CD4-positive, CD25-positive, alpha-beta regulatory T cell (primary cell): ENCODE measurements around the gene RGSL1. TPM values are rescaled to one million over a fixed set of nuclear protein-coding genes. Genes with fewer than 3 reads are reported as not detected.

Source experiments
- ATAC-seq, 2 donors: fragments of 150-1000 bp; cut with Tn5 transposase; one replicate each; pipeline ENCODE4 v1.10.0; 2021; ENCODE audit warnings: low read depth in 2 of 2, moderate number of reproducible peaks in 2 of 2, moderate library complexity in 1 of 2
- DNase-seq, 3 donors: peaks; one replicate each; pipeline versions ENCODE4 v3.0.0 to v3.0.0-alpha.2; 2012 to 2022; ENCODE audit warnings: mixed read lengths in 1 of 3
- H3K27ac ChIP-seq: one replicate; pipeline ENCODE4 v1.7.0; 2013; ENCODE audit warnings: mild to moderate bottlenecking, low read length; ENCODE audit not compliant: insufficient read depth, poor library complexity, severe bottlenecking
- H3K27me3 ChIP-seq: one replicate; pipeline ENCODE4 v1.7.0; 2013; ENCODE audit warnings: low read length; ENCODE audit not compliant: control insufficient read depth, insufficient read depth
- H3K36me3 ChIP-seq: one replicate; pipeline ENCODE4 v1.7.0; 2013; ENCODE audit warnings: mild to moderate bottlenecking, low read length, moderate library complexity; ENCODE audit not compliant: control insufficient read depth, insufficient read depth
- H3K4me1 ChIP-seq: 2 replicates; pipeline ENCODE4 v1.7.0; 2013; ENCODE audit warnings: mild to moderate bottlenecking, low read length; ENCODE audit not compliant: insufficient read depth, control insufficient read depth, poor library complexity, severe bottlenecking
- H3K4me3 ChIP-seq: one replicate; pipeline ENCODE4 v1.7.0; 2013; ENCODE audit warnings: low read depth, mild to moderate bottlenecking, low read length, moderate library complexity
- H3K9me3 ChIP-seq, 2 experiments: 1 replicate in 1 of 2; 2 replicates in 1 of 2; pipeline ENCODE4 v1.7.0; 2013; ENCODE audit warnings: low read length in 2 of 2, mild to moderate bottlenecking in 1 of 2, moderate library complexity in 1 of 2; ENCODE audit not compliant: control insufficient read depth in 2 of 2
- H3K27ac Mint-ChIP-seq, 3 donors: one replicate each; pipeline ENCODE4 v1.8.0; 2020 to 2022; ENCODE audit warnings: mild to moderate bottlenecking in 3 of 3, mixed read lengths in 3 of 3, moderate library complexity in 2 of 3
- H3K27me3 Mint-ChIP-seq: one replicate; pipeline ENCODE4 v1.8.0; 2022; ENCODE audit warnings: mild to moderate bottlenecking, mixed read lengths
- H3K36me3 Mint-ChIP-seq: one replicate; pipeline ENCODE4 v1.8.0; 2020; ENCODE audit warnings: mixed read lengths
- H3K4me1 Mint-ChIP-seq, 4 donors: one replicate each; pipeline ENCODE4 v1.8.0; 2020 to 2022; ENCODE audit warnings: mixed read lengths in 4 of 4, mild to moderate bottlenecking in 1 of 4
- H3K4me3 Mint-ChIP-seq, 4 donors: one replicate each; pipeline ENCODE4 v1.8.0; 2020 to 2022; ENCODE audit warnings: mild to moderate bottlenecking in 4 of 4, mixed read lengths in 4 of 4, moderate library complexity in 3 of 4
- H3K9me3 Mint-ChIP-seq, 7 donors: one replicate each; pipeline ENCODE4 v1.8.0; 2020 to 2022; ENCODE audit warnings: mixed read lengths in 7 of 7, mild to moderate bottlenecking in 3 of 7, moderate library complexity in 2 of 7
- polyA plus RNA-seq, 4 donors: library from polyadenylated mRNA; unstranded; fragments of 300-500 nt; fragmentation: Illumina TruSeq; gene quantifications; one replicate each; pipeline ENCODE4 v1.2.3, GENCODE V29; 2021
- total RNA-seq: library from RNA; stranded (reverse); gene quantifications from one replicate; pipeline ENCODE4 v1.2.3, GENCODE V29; 2022

Gene RGSL1
- total and polyA plus RNA-seq, 5 donors from 2014 or later: not detected

- H3K4me1 Mint-ChIP-seq: peaks cover 22 to 87% (median 72%) of the 10 kb centered on the region in 4 donors
- H3K27ac ChIP-seq: no peak overlapping the region
- DNase-seq (no peak), ATAC-seq (no peak)
- H3K27me3 ChIP-seq: no peaks in the 10 kb centered on the region
- no peaks in the 10 kb centered on the region for H3K27me3 Mint-ChIP-seq
- peak overlapping the region; percentile 66 for H3K4me3 ChIP-seq
- H3K27ac Mint-ChIP-seq: peak overlapping the region in 2 of 3 donors; percentile 47 to 79
- H3K4me3 Mint-ChIP-seq: peak overlapping the region; percentile 50 to 94 (median 80)
- H3K36me3 Mint-ChIP-seq: peaks cover 61% of the 10 kb centered on the region
- no peaks in the 10 kb centered on the region for H3K9me3 Mint-ChIP-seq
- H3K4me1 ChIP-seq: peaks cover 46% of the 10 kb centered on the region
- peaks cover 46% of the 10 kb centered on the region for H3K36me3 ChIP-seq
- no peaks in the 10 kb centered on the region for H3K9me3 ChIP-seq
Observed at GRCh38 chr1:182584746-182585145, 134.8 kb downstream of the RGSL1 start.

DNA sequence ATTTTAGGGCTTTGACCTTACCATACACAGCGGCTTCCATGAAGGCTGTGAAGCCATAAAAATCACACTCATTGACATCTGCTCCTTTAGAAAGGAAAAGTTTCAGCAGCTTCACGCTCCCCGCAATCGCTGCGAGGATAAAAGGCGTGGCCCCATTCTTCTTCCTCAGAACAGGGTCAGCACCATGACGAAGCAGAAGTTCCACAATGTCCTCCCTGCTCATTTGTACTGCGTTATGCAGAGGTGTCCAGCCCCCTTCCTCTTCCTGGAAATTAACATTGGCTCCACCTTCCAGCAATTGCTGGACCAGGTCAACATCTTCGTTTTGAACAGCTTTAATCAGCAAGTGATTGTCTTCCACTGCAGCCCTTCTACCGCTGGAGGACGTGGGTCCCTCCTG is 136.4 kb downstream of the RGSL1 start:
- ATAC-seq: no peak
- H3K27ac Mint-ChIP-seq: peak overlapping the region in 2 of 3 donors; percentile 79 to 88

DNA sequence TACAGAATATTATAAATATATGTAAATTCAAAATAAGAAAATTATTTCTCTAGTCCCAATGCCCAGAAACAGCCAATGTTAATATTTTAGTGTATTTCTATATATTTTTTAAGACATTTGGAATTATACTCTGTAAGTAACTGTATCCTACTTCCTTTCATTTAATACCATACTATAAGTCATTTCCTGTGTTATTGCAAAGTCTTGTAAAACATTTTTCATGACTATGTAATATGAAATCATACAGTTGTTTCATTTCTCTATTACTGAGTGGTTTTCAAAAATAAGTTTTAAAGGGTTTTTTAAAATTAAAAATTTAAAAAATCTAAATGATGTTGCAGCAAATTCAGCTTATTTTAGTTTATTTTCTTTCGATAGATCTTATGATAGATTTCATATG is 137.1 kb downstream of the RGSL1 start:
- peaks cover 22 to 70% (median 61%) of the 10 kb centered on the region in 4 donors for H3K4me1 Mint-ChIP-seq
- Histone ChIP-seq H3K9me3 (no peaks in the 10 kb centered on the region), H3K27me3 (no peaks in the 10 kb centered on the region), H3K4me1 (peaks cover 45% of the 10 kb centered on the region), H3K27ac (no peak overlapping the region), H3K4me3 (peak overlapping the region; percentile 96), H3K36me3 (peaks cover 23% of the 10 kb centered on the region)
- DNase-seq: no peak
- H3K4me3 Mint-ChIP-seq: peak overlapping the region in 1 of 4 donors; percentile 100
- H3K9me3 Mint-ChIP-seq: no peaks in the 10 kb centered on the region
- ATAC-seq: no peak
- no peaks in the 10 kb centered on the region for H3K27me3 Mint-ChIP-seq
- H3K36me3 Mint-ChIP-seq: peaks cover 44% of the 10 kb centered on the region
- H3K27ac Mint-ChIP-seq: no peak overlapping the region

More for the DNA sequence above, 136.4 kb downstream of the RGSL1 start:
- peaks cover 30% of the 10 kb centered on the region for H3K36me3 ChIP-seq
- H3K36me3 Mint-ChIP-seq: peaks cover 47% of the 10 kb centered on the region
- H3K27me3 ChIP-seq: no peaks in the 10 kb centered on the region
- no peaks in the 10 kb centered on the region for H3K9me3 ChIP-seq
- no peaks in the 10 kb centered on the region for H3K9me3 Mint-ChIP-seq
- H3K27me3 Mint-ChIP-seq: no peaks in the 10 kb centered on the region
- H3K4me1 Mint-ChIP-seq: peaks cover 22 to 75% (median 62%) of the 10 kb centered on the region in 4 donors
- no peak for DNase-seq
- H3K4me1 ChIP-seq: peaks cover 46% of the 10 kb centered on the region
- H3K4me3 Mint-ChIP-seq: peak overlapping the region; percentile 38 to 81 (median 64)
- H3K4me3 ChIP-seq: no peak overlapping the region
- H3K27ac ChIP-seq: no peak overlapping the region

DNA sequence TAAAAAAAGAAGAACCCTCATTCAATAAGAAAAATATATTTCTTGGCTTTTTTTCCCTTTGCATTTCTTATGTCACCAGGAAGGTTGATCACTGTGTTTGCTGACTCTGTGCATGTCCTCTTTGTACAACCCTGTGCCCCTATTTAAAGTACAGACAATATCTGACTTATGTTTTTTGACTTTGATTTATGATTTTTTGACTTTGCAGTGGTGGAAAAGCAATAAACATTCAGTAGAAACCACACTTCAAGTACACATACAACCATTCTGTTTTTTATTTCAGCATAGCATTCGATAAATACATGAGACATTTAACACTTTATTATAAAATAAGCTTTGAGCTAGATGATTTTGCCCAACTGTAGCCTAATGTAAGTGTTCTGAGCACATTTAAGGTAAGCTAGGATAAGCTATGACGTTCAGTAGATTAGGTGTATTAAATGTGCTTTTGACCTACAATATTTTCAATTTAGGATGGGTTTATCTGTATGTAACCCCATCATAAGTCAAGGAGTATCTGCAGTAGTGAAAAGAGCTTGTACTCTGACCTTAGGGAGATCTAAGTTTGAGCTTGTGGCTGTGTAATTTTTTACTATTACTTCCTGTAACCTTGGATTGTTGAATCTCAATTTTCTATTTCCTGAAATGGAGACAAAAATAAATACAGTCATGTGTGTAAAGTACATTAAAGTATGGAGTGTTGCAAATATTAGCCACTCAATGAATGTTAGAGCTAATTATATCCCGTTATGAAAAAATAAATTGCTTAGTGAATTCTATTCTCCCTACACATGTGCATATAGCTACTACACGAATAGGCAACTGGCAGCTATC is 137.9 kb downstream of the RGSL1 start:
- peaks cover 37% of the 10 kb centered on the region for H3K4me1 ChIP-seq
- no peak for DNase-seq
- H3K27me3 ChIP-seq: no peaks in the 10 kb centered on the region
- ATAC-seq: peak in 1 of 2 donors; percentile 4
- H3K27ac ChIP-seq: peak overlapping the region; percentile 97
- Mint-ChIP-seq H3K36me3 (peaks cover 38% of the 10 kb centered on the region), H3K4me1 (peaks cover 22 to 62% (median 54%) of the 10 kb centered on the region in 4 donors), H3K27me3 (no peaks in the 10 kb centered on the region), H3K4me3 (peak overlapping the region; percentile 92 to 100 (median 98)), H3K27ac (peak overlapping the region; percentile 99 to 100 (median 100)), H3K9me3 (no peaks in the 10 kb centered on the region)
- peaks cover 15% of the 10 kb centered on the region for H3K36me3 ChIP-seq
- H3K9me3 ChIP-seq: no peaks in the 10 kb centered on the region
- peak overlapping the region; percentile 96 for H3K4me3 ChIP-seq

DNA sequence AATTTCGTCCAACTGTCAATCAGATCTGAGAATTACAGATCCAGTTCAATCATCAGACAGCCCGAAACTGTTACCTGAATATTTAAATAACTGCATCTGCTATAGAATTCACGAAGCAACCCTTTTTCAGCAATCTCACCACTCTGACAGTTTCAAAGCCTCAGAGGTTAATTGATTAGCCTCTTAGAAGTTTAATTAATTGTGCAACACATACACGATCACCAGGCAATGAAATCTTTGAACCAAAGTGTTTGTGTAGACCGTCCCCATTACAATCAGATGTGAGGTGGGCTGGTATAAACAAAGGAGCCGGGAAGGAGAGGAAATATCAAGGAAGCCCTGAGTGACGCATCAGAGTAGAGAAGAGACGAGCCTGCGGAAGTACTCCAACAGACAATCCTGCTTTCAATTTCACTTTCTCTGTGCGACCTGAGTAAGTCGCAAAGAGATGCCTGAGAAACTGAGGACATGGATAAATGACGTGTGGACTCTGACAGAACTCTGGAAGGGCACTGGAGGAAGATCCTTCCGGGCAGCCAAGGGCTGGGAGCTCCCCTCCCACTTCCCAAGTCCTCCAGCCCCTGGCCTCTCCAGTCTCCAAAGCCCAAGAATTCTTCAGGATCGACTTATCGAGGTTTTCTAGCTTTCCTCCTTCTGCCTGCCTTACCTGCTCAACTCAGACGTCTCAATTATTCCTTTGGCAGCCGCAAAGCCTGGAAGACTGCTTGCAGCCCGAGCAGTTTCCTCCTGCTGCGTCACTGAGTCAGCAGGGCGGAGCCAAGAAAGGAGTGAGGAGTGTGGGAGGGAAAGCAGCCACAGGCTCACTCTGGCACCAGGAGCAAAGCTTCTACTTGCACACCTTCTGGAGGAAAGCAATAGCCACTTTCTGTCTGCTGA is 138.8 kb downstream of the RGSL1 start, which contains the start of gene RNASEL:
Gene RNASEL (minus strand): TSS at position 757 of the 897 bp plus-strand sequence. CDS start 2,450 bp downstream, outside the sequence.
- Mint-ChIP-seq H3K27me3 (peaks cover 7% of the 10 kb centered on the region), H3K9me3 (no peaks in the 10 kb centered on the region), H3K4me3 (peak within 1 kb of the TSS; percentile 92 to 100 (median 98)), H3K36me3 (peaks cover 29% of the 10 kb centered on the region), H3K27ac (peak within 1 kb of the TSS; percentile 99 to 100 (median 100)), H3K4me1 (peaks cover 18 to 54% (median 45%) of the 10 kb centered on the region in 4 donors)
- Histone ChIP-seq H3K4me1 (peaks cover 28% of the 10 kb centered on the region), H3K27me3 (no peaks in the 10 kb centered on the region), H3K36me3 (peaks cover 7% of the 10 kb centered on the region), H3K9me3 (no peaks in the 10 kb centered on the region), H3K27ac (peak within 1 kb of the TSS; percentile 97), H3K4me3 (peak within 1 kb of the TSS; percentile 96)
- DNase-seq (peak; percentile 52 to 87 (median 70)), ATAC-seq (peak; percentile 80 to 84)

DNA sequence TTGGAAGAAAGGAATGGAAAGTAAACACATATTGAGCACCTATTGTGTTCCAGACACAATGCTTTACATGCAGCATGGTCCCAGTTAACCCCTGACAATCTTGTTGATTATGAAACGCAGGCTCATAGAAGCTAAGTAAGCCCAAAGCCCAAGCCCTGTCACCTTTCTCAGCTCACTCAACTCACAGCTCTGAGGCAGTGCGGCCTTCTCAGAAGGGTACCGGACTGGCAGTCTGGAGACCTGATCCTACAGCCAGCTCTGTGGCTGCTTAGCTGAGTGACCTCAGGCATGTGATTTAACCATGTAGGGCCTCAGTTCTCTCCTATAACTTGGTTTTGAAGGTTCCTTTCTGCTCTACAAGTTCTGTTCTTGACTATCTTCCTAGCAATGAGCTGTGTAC is 139.6 kb downstream of the RGSL1 start:
- ATAC-seq (no peak), DNase-seq (no peak)
- H3K9me3 Mint-ChIP-seq: no peaks in the 10 kb centered on the region
- H3K36me3 Mint-ChIP-seq: peaks cover 22% of the 10 kb centered on the region
- H3K27ac Mint-ChIP-seq: peak overlapping the region; percentile 99 to 100 (median 100)
- Histone ChIP-seq H3K27me3 (no peaks in the 10 kb centered on the region), H3K9me3 (no peaks in the 10 kb centered on the region), H3K4me1 (peaks cover 21% of the 10 kb centered on the region), H3K27ac (peak overlapping the region; percentile 97), H3K36me3 (peaks cover 4% of the 10 kb centered on the region), H3K4me3 (peak overlapping the region; percentile 96)
- H3K4me3 Mint-ChIP-seq: peak overlapping the region; percentile 92 to 100 (median 98)
- H3K4me1 Mint-ChIP-seq: peaks cover 13 to 46% (median 38%) of the 10 kb centered on the region in 4 donors
- H3K27me3 Mint-ChIP-seq: peaks cover 8% of the 10 kb centered on the region

GRCh38 chr1:182589931-182590330 is 140.0 kb downstream of the RGSL1 start:
- Mint-ChIP-seq H3K27me3 (peaks cover 8% of the 10 kb centered on the region), H3K9me3 (no peaks in the 10 kb centered on the region), H3K36me3 (peaks cover 18% of the 10 kb centered on the region), H3K4me1 (peaks cover 13 to 42% (median 33%) of the 10 kb centered on the region in 4 donors), H3K4me3 (peak overlapping the region; percentile 92 to 100 (median 98)), H3K27ac (peak overlapping the region; percentile 90 to 100 (median 99))
- H3K9me3 ChIP-seq: no peaks in the 10 kb centered on the region
- peak overlapping the region; percentile 96 for H3K4me3 ChIP-seq
- ATAC-seq (no peak), DNase-seq (no peak)
- peak overlapping the region; percentile 97 for H3K27ac ChIP-seq
- peaks cover under 1% of the 10 kb centered on the region for H3K36me3 ChIP-seq
- no peaks in the 10 kb centered on the region for H3K27me3 ChIP-seq
- peaks cover 17% of the 10 kb centered on the region for H3K4me1 ChIP-seq
